H9 (cell line): ENCODE results near the gene SEC22C. TPM values are rescaled to one million over a fixed set of nuclear protein-coding genes. Genes with fewer than 3 reads are reported as not detected.

Source experiments
- DNase-seq: peaks from one replicate; pipeline ENCODE4 v3.0.0-alpha.2; 2017
- H2AFZ ChIP-seq: one replicate; pipeline ENCODE4 v1.6.1; 2013; ENCODE audit warnings: mild to moderate bottlenecking, low read length, control low read depth, moderate library complexity
- H2AK5ac ChIP-seq: 2 replicates; pipeline ENCODE4 v1.6.1; 2013; ENCODE audit warnings: low read length, control low read depth, mixed read lengths; ENCODE audit not compliant: insufficient read length
- H2BK120ac ChIP-seq: one replicate; pipeline ENCODE4 v1.6.1; 2013; ENCODE audit warnings: low read depth, mild to moderate bottlenecking, low read length, control low read depth, inconsistent platforms; ENCODE audit not compliant: poor library complexity, severe bottlenecking
- H2BK12ac ChIP-seq: 2 replicates; pipeline ENCODE4 v1.6.1; 2013; ENCODE audit warnings: low read length, control low read depth, mixed read lengths, low read depth; ENCODE audit not compliant: insufficient read length
- H2BK15ac ChIP-seq: 2 replicates; pipeline ENCODE4 v1.6.1; 2013; ENCODE audit warnings: low read depth, low read length, control low read depth
- H2BK20ac ChIP-seq: one replicate; pipeline ENCODE4 v1.6.1; 2013; ENCODE audit warnings: low read depth, mild to moderate bottlenecking, low read length, control low read depth, inconsistent platforms; ENCODE audit not compliant: poor library complexity, severe bottlenecking
- H2BK5ac ChIP-seq: 2 replicates; pipeline ENCODE4 v1.6.1; 2013; ENCODE audit warnings: low read length, control low read depth, mixed read lengths; ENCODE audit not compliant: insufficient read length
- H3K14ac ChIP-seq: 2 replicates; pipeline ENCODE4 v1.6.1; 2013; ENCODE audit warnings: low read length, control low read depth; ENCODE audit not compliant: insufficient read depth
- H3K18ac ChIP-seq: 2 replicates; pipeline ENCODE4 v1.6.1; 2013; ENCODE audit warnings: low read depth, mild to moderate bottlenecking, mixed read lengths, low read length, control low read depth; ENCODE audit not compliant: insufficient read length
- H3K23ac ChIP-seq: 2 replicates; pipeline ENCODE4 v1.6.1; 2013; ENCODE audit warnings: low read length, control low read depth, mixed read lengths, low read depth; ENCODE audit not compliant: insufficient read length
- H3K23me2 ChIP-seq: 2 replicates; pipeline ENCODE4 v1.6.1; 2013; ENCODE audit warnings: low read depth, mild to moderate bottlenecking, mixed read lengths, low read length, control low read depth; ENCODE audit not compliant: insufficient read length, poor library complexity, severe bottlenecking
- H3K27ac ChIP-seq: 2 replicates; pipeline ENCODE4 v1.5.1; 2013; ENCODE audit warnings: low read length, control low read depth, mixed read lengths, low read depth; ENCODE audit not compliant: insufficient read length
- H3K27me3 ChIP-seq: 2 replicates; pipeline ENCODE4 v1.6.1; 2013; ENCODE audit warnings: low read length, control low read depth, inconsistent platforms; ENCODE audit not compliant: insufficient read depth
- H3K4ac ChIP-seq: 2 replicates; pipeline ENCODE4 v1.6.1; 2013; ENCODE audit warnings: low read depth, mild to moderate bottlenecking, control low read depth, inconsistent platforms, low read length, moderate library complexity
- H3K4me1 ChIP-seq: 2 replicates; pipeline ENCODE4 v1.6.1; 2013; ENCODE audit warnings: low read length, control low read depth, inconsistent platforms; ENCODE audit not compliant: insufficient read depth
- H3K4me2 ChIP-seq: 2 replicates; pipeline ENCODE4 v1.6.1; 2013; ENCODE audit warnings: low read length, control low read depth, mixed read lengths; ENCODE audit not compliant: insufficient read length, insufficient read depth
- H3K56ac ChIP-seq: 2 replicates; pipeline ENCODE4 v1.6.1; 2013; ENCODE audit warnings: low read depth, mild to moderate bottlenecking, mixed read lengths, low read length, control low read depth; ENCODE audit not compliant: insufficient read length
- H3K79me1 ChIP-seq: 2 replicates; pipeline ENCODE4 v1.6.1; 2013; ENCODE audit warnings: low read depth, mild to moderate bottlenecking, moderate library complexity, low read length, control low read depth, inconsistent platforms; ENCODE audit not compliant: insufficient read depth, poor library complexity, severe bottlenecking
- H3K79me2 ChIP-seq: 2 replicates; pipeline ENCODE4 v1.6.1; 2013; ENCODE audit warnings: low read length, control low read depth, inconsistent platforms; ENCODE audit not compliant: insufficient read depth
- H3K9ac ChIP-seq: 2 replicates; pipeline ENCODE4 v1.6.1; 2013; ENCODE audit warnings: low read length, control low read depth, mixed read lengths; ENCODE audit not compliant: insufficient read length; ENCODE audit errors: extremely low read depth
- H3K9me3 ChIP-seq: one replicate; pipeline ENCODE4 v1.6.1; 2013; ENCODE audit warnings: low read depth, low read length, inconsistent platforms; ENCODE audit not compliant: control insufficient read depth
- H3T11ph ChIP-seq: one replicate; pipeline ENCODE4 v1.6.1; 2013; ENCODE audit warnings: mild to moderate bottlenecking, low read length, control low read depth, inconsistent platforms
- H4K20me1 ChIP-seq: one replicate; pipeline ENCODE4 v1.6.1; 2013; ENCODE audit not compliant: control insufficient read depth, insufficient read length, insufficient read depth
- H4K5ac ChIP-seq: 2 replicates; pipeline ENCODE4 v1.6.1; 2013; ENCODE audit warnings: low read depth, mild to moderate bottlenecking, mixed read lengths, low read length, control low read depth; ENCODE audit not compliant: insufficient read length
- H4K8ac ChIP-seq: replicated peaks from 2 replicates; pipeline ENCODE4 v1.6.1; 2013; ENCODE audit warnings: low read length, control low read depth, mixed read lengths, low read depth; ENCODE audit not compliant: insufficient read length
- H4K91ac ChIP-seq: 2 replicates; pipeline ENCODE4 v1.6.1; 2013; ENCODE audit warnings: low read depth, mild to moderate bottlenecking, moderate library complexity, mixed read lengths, low read length, control low read depth; ENCODE audit not compliant: insufficient read length
- H3K27ac Mint-ChIP-seq, 3 experiments: 2 replicates in 2 of 3; 3 replicates in 1 of 3; pipeline ENCODE4 v1.8.0; 2020 to 2021; ENCODE audit warnings: mixed read lengths in 3 of 3, mild to moderate bottlenecking in 1 of 3, moderate library complexity in 1 of 3
- H3K27me3 Mint-ChIP-seq: 2 replicates; pipeline ENCODE4 v1.8.0; 2021; ENCODE audit warnings: low read depth, mild to moderate bottlenecking, moderate library complexity, mixed read lengths
- H3K36me3 Mint-ChIP-seq, 3 experiments: 2 replicates in 2 of 3; 3 replicates in 1 of 3; pipeline ENCODE4 v1.8.0; 2020 to 2021; ENCODE audit warnings: low read depth in 3 of 3, mixed read lengths in 3 of 3; ENCODE audit not compliant: insufficient read depth in 1 of 3
- H3K4me1 Mint-ChIP-seq, 2 experiments: 2 replicates each; pipeline ENCODE4 v1.8.0; 2020; ENCODE audit warnings: mixed read lengths in 2 of 2
- H3K4me3 Mint-ChIP-seq, 2 experiments: 2 replicates in 1 of 2; 3 replicates in 1 of 2; pipeline ENCODE4 v1.8.0; 2020 to 2021; ENCODE audit warnings: mild to moderate bottlenecking in 2 of 2, mixed read lengths in 2 of 2, moderate library complexity in 1 of 2
- H3K9me3 Mint-ChIP-seq, 2 experiments: 2 replicates in 1 of 2; 3 replicates in 1 of 2; pipeline ENCODE4 v1.8.0; 2020; ENCODE audit warnings: mild to moderate bottlenecking in 2 of 2, mixed read lengths in 2 of 2, moderate library complexity in 1 of 2
- WGBS: extraction: QIAGEN DNeasy Blood & Tissue Kit; methylation state at CpG from one replicate; pipeline ENCODE4 v1.1.7; 2013; ENCODE audit warnings: missing lambda C conversion rate, low lambda C conversion rate, mixed read lengths; ENCODE audit not compliant: insufficient read length; ENCODE audit errors: extremely low coverage; 5-methylcytosine and 5-hydroxymethylcytosine counted together
- total RNA-seq: library from RNA; stranded (reverse); gene quantifications from 2 replicates; pipeline ENCODE4 v1.2.1, GENCODE V29; 2021
- TF ChIP-seq, protein P1 (sequence below): fragments of 200-600 bp; sonication (generic); conservative IDR thresholded peaks from 3 replicates; pipeline ENCODE4 v1.8.0; 2021; ENCODE audit warnings: antibody characterized with exemption, mild to moderate bottlenecking

The SEC22C gene
- total RNA-seq, 1 experiment from 2014 or later = 28.2 TPM

DNA sequence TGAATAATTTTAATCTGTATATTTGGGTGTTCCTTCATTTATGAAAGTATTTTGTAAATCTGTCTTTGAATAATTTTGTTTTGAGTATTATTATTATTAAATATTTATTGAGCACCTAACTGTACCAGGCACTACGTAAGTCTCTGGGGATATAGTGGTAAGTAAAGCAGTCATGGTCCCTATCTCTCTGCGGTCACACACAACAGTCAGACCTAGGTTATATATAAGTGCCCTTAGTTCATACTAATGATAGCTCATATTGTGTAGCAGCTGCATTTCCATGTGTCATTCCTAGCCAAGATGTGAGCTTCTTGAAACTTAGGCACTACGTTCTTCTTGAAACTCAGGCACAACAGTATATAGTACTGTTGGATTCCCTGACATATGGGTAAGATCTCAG is 31.2 kb upstream of the SEC22C start:
- no peaks in the 10 kb centered on the region for H3K9me3 Mint-ChIP-seq
- H2BK5ac ChIP-seq = no peak overlapping the region
- H4K20me1 ChIP-seq = no peaks in the 10 kb centered on the region

More for the DNA sequence above, 31.2 kb upstream of the SEC22C start:
- peaks cover 9% of the 10 kb centered on the region for H3K79me1 ChIP-seq
- H3K27me3 Mint-ChIP-seq = no peaks in the 10 kb centered on the region
- no peak overlapping the region for H3K9ac ChIP-seq
- no peak overlapping the region for H2BK12ac ChIP-seq
- no peak overlapping the region for H3K4me3 Mint-ChIP-seq
- peaks cover 2 to 35% (median 24%) of the 10 kb centered on the region in 3 experiments; a peak in 6 of 7 replicates for H3K36me3 Mint-ChIP-seq
- peak overlapping the region in 1 of 3 experiments; percentile 24; a peak in 1 of 7 replicates for H3K27ac Mint-ChIP-seq
- no peak for DNase-seq
- no peak overlapping the region for H4K91ac ChIP-seq
- H2BK15ac ChIP-seq = no peak overlapping the region
- no peak overlapping the region for H4K5ac ChIP-seq
- no peak overlapping the region for H2AK5ac ChIP-seq
- no peak overlapping the region for H4K8ac ChIP-seq
- H3K9me3 ChIP-seq = no peaks in the 10 kb centered on the region
- no peak overlapping the region for H3K56ac ChIP-seq
- H3K27ac ChIP-seq = no peak overlapping the region
- H3K27me3 ChIP-seq = no peaks in the 10 kb centered on the region
- no peak overlapping the region for H3T11ph ChIP-seq
- no peaks in the 10 kb centered on the region for H3K4me1 ChIP-seq
- no peak overlapping the region for H2BK120ac ChIP-seq
- no peak overlapping the region for H3K14ac ChIP-seq
- H2AFZ ChIP-seq = no peak overlapping the region
- no CpG with 5 or more reads among the region's 3 CpGs for WGBS
- no peak overlapping the region for H3K23ac ChIP-seq
- no peak overlapping the region for H3K18ac ChIP-seq
- no peak overlapping the region for H3K4me2 ChIP-seq
- H2BK20ac ChIP-seq = no peak overlapping the region
- no peak overlapping the region for H3K4ac ChIP-seq
- H3K23me2 ChIP-seq = no peaks in the 10 kb centered on the region
- H3K4me1 Mint-ChIP-seq = peaks cover 2 to 13% of the 10 kb centered on the region in 2 experiments; a peak in 2 of 4 replicates
- TF ChIP-seq, protein P1, sequence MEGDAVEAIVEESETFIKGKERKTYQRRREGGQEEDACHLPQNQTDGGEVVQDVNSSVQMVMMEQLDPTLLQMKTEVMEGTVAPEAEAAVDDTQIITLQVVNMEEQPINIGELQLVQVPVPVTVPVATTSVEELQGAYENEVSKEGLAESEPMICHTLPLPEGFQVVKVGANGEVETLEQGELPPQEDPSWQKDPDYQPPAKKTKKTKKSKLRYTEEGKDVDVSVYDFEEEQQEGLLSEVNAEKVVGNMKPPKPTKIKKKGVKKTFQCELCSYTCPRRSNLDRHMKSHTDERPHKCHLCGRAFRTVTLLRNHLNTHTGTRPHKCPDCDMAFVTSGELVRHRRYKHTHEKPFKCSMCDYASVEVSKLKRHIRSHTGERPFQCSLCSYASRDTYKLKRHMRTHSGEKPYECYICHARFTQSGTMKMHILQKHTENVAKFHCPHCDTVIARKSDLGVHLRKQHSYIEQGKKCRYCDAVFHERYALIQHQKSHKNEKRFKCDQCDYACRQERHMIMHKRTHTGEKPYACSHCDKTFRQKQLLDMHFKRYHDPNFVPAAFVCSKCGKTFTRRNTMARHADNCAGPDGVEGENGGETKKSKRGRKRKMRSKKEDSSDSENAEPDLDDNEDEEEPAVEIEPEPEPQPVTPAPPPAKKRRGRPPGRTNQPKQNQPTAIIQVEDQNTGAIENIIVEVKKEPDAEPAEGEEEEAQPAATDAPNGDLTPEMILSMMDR = no peak
- peaks cover 26% of the 10 kb centered on the region; the same call in 1 of the 2 replicates for H3K79me2 ChIP-seq
